ENCODE measurements around the gene HOXC9.

Gene HOXC9

GRCh38 chr12:53988541-53989226, 11.3 kb upstream of the HOXC9 start:
- DNase-seq, result no peak

- DNase-seq, result peak; percentile 77
These were observed 10.5 kb upstream of the HOXC9 start for GRCh38 chr12:53989227-53990113.

DNA sequence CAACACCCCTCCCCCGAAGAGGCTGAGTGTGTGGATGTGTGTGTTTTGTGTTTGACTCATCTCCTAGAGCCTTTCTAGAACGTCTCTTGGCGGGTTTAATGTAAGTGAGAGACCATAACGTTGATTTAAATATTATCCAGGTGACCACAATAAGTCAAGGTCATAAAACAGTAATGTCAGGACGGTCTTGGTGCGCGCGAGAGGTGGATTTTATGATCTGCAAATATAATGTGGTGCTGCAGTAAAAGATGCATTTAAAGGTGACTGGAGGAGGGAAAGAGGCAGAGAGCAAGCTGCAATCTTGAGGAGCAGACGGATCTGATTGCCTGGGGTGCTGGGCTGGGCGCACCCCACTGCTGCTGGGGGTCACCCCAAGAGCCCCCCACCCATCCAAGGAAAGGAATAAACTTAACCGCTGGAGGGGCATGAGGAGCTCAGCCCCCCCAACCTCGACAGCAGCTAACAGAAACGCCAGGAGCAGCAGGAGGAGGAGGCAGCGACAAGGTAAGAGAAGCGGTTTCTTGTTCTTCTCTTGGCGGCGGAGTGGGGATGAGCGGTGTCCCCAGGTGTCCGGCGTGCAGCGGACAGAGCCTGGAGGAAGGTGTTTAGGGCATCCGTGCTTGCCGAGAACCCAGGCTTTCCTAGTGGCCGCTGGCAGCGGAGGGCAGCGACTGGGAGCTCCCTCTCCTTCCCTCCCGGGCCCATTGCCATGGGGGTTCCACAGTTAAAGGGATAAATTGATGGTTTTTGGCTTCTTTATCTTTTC, 9.5 kb upstream of the HOXC9 start:
- peak; percentile 58 for DNase-seq

DNA sequence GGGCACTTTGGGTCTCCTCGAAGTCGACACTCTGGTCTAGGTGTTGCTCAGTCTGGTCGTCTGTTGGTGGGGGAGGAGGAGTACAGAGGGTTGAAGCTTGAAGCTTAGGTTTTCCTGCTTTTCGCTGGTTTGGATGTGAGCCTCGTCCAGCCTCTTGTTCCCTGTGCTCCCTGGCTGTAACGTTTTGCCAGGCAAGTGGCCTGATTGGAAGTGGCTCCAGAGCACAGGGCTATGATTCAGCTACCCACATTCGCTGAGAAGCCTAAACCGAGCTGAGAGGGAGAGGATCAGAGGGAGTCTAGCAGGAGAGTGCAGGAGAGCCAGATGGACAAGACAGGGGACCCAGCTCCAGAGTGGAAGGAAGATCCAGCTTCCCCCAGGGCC, 8.9 kb upstream of the HOXC9 start:
- peak; percentile 53 for DNase-seq

- no peak for DNase-seq
These were observed 7.5 kb upstream of the HOXC9 start for GRCh38 chr12:53992377-53992889.

DNA sequence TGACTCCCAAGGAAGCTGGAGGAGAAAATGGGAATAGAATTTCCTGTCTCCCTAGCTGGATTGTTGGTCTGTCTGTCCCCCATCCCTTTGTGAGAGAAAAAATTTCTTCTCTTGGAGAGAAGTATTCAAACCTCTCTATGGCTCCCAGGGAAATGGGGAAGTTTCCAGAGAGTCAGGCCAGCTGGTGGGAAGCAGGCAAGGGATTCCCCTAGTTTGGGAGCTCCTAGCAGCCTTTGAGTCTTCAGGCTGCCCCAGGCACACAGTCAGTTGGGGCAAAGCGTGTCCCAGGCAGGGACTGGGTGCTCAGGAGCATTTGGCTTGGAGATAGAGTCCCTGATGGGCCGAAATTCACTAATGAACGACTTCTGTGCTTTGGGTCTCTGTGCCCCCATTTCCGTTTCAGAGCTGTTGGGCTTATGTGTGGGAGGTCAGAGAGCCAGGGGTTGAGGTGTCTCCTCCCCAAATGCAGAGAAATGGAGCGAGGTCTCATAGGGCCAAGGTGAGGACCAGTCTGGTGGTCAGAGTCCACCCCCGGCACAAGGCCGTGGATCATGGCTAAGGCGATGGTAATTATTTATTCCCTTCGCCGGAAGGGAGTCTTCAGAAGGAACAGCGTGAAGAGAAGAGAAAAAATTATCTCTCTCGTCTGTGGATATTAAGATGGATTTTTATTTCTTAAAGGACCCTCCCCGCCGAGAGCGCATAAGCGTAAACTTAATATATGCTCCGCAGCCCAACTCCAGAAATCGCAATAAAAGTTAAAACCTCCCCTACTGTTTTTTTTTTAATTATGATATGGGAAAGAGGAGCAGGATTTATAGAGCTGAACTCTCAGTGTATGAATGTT, 6.6 kb upstream of the HOXC9 start:
- no peak for DNase-seq

- no peak for DNase-seq
These were observed 6.0 kb upstream of the HOXC9 start for GRCh38 chr12:53994009-53994263.

DNA sequence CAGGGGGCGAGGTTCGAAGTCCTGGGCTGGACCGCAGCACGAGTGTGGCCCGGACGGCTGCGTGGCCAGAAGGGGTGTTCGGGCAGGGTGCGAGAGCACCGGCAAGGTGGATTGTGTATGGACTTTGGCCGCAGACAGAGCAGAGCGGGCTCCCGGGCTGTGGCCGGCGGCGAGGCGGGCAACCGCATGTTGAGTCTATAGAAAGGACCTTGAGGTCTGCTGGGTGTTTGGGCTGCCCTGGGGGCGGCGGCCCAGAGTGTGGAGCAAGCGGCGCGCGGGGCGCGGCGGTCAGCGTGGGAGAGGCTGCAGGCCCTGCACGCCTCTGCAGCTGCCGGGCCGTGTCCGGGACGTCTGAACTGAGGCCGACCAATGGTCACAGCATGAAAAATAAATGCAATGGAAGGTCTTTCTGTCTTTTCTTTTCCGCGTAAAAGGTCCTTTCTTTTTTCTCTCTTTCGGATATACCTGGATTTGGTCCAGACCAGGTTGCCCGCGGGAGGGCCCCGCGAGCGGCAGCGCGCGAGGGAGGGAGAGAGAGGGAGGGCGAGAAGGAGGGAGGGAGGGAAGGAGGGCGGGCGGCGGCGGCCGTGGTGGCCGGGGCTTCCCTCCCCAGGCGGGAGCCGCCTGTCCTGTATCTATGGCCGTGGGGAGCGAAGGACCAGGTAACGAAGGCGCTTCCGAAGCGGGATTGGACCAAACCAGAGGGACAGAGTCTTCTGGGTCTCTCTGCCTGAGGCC, 5.5 kb upstream of the HOXC9 start:
- no peak for DNase-seq

- DNase-seq, result peak; percentile 61
These were observed 5.0 kb upstream of the HOXC9 start for GRCh38 chr12:53995002-53995377.

- peak; percentile 61 for DNase-seq
These were observed 4.4 kb upstream of the HOXC9 start for GRCh38 chr12:53995378-53996239.

DNA sequence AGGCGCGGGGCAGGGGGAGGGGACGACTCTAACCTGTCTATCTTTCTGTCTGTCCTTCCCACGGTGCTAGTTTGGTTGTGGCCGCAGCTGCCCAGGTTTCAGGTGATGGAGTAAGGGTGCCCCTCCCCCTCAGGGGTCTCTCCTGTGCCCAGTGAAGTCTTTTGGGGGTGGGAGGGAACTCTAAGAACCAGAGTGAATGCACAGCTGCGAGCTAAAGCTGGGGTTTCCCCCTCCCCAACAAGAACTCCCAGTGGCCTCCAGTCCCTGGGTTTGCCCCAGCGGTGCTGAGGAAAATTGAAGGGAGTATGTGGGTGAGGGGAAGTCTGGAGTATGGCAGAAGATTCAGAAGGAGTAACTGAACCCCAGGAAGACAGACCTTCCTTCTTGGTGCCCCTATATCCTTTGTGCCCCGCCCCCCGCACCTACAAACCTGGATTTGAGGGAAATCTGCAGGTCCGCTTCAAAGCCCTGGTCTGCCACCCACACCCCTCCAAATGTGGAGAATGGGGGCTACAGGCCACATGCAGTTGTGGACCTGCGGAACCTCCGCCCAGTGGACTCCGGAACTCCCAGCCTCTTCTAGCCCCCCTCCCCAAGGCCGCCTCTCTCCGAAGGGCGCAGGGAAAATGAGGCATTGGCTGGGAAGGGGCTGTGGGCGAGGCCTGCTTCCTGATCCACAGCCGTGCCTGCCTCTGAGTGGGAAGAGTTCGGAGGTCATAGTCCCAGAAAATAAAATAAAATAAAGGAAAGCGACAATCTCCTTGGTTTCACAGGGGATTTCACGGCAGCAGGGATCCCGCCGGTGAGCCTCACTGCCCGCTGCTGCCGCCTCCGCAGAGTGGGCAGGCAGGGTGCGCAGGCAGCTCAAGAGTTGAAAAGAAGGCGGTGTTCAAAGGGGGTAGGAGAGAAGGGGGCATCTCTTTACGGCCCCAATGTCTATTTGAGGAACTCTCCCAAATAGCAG, 3.4 kb upstream of the HOXC9 start:
- no peak for DNase-seq

GRCh38 chr12:53997204-53998109, 2.5 kb upstream of the HOXC9 start:
- DNase-seq, result no peak

DNA sequence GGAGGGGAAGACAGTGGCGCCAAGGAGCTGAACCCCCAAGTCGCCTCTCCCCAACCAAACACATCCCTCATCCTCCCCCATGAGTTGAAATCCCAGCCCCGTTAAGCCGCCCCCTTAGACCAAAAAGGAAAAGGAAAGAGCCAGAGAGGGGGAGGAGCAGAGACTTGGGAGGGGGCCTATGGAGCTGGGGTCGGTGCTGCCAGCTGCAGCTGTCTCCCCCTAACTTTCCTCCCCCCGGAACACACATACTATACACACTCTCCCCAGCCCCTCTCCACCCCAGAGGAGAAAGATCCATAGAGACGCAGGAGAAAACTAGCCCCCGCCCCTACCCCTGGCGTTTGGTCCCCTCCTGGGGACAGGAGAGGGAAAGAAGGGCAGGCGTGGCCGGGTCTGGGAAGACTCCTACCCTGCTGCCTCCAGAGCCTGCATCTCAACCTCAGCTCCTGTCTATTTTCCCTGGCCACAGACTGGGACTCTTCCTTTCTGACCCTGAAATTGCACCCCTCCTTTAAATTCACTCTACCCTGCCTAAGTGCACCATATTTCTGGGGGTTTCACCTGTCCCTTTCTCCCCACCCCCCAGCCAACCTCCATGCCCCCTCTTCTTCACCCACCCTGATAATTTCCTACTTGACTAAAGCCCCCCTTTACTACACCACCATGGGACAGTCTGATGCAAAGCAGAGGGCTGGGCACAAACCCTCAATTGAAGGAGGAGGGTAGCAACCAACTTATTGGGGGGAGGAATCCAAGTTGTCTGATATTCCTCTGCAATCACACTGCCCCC, 1.7 kb upstream of the HOXC9 start:
- DNase-seq, result no peak

GRCh38 chr12:53998900-53999236, 1.1 kb upstream of the HOXC9 start:
- DNase-seq, result no peak

DNA sequence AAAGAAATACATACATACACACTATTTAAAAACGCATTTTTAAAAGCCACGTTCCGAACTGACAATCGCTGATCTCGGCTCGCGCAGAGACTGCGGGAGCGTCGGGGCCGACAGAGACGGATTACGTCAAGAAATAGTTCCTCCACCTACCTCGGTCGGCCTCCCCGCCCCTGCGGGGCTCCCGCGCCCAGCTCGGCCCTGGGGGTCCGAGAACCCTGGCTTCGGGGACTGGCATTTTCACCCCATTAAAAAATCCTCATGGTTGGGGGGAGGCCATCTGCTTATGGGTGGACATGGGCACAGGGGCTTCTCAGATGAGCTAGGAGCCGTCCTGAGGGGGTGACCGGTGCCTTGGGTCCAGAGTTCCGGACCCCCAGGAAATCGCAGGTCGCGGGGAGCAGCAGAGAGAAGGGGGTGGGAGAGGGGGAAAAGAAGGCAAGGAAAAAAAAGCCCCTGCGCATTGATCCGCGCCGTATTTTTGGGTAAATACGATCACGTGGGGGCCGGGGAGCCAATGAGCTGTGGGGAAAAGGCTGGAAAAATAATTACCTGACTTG, 324 bp upstream of the HOXC9 start:
- DNase-seq, result peak; percentile 90

DNA sequence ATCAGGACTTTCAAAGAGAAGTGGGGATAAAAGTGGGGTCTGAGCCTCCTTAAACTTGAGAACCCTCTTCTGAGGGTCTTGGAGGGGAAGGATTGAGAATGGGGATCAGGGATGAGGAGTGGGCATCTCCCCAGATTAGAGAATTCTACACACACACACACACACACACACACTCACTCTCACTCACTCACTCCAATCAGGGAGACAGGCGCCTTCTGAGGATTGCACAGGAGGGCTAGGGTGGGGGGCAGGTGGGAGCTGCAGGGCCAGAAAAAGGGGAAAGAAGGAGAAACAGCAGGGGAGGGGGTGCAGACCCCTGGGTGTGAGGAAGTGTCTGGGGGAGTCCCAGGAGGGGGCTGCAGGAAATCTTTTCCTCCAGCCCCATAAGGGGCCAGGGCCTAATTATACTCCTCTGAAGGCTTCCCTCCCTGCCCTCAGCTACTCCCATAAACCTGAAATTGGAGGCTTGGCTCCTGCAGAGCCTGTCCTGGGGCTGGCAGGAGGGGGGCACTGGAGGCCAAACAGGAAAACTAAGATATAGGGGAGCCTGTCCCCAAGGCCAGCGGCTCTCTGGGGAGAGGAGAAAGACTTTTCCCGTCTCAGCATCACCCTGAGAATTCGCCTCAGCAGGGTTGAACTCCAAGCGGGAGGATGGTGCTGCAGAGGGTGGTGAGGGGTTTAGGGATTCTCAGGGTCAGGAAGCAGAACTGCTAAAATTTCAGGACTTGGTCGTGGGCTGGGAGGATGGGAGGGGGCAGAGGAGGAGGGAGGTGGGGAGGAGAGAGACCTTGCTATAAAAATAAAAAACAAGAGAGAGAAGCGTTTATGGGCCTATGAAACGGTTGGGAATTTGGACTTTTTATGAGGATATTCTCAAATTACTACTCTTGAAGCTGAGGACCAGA, 1.6 kb downstream of the HOXC9 start:
- DNase-seq, result no peak

Data from NCI-H1092 treated with DMSO at 0.1 percent for 48 hours (cell line).